Measurements from ENCODE around the gene THEMIS. TPM values are rescaled to one million over a fixed set of nuclear protein-coding genes. Genes with fewer than 3 reads are reported as not detected.

The THEMIS gene
- total RNA-seq, 4 donors from 2014 or later = 1.6 TPM; not detected in 3

GRCh38 chr6:127924031-127924430 lies 23.2 kb upstream of the THEMIS start:
- H3K9me3 ChIP-seq = peaks cover 4% of the 10 kb centered on the region
- no peak for TF ChIP-seq EP300 (IDR thresholded peaks at IDR 0.05)
- TF ChIP-seq POLR2A (IDR thresholded peaks at IDR 0.05) = no peak
- no peak for DNase-seq (ENCODE audit: low spot score in 2 of 2)

GRCh38 chr6:127923135-127923534 lies 22.3 kb upstream of the THEMIS start:
- 83% methylated on average over 2 of the region's 2 CpGs for WGBS
- no peak for DNase-seq (ENCODE audit: low spot score in 2 of 2)
- TF ChIP-seq CTCF (IDR thresholded peaks at IDR 0.05) (no peak), EP300 (IDR thresholded peaks at IDR 0.05) (no peak), POLR2AphosphoS5 (IDR thresholded peaks at IDR 0.05) (no peak), POLR2A (IDR thresholded peaks at IDR 0.05) (no peak)
- no peaks in the 10 kb centered on the region for H3K4me1 ChIP-seq
- H3K36me3 ChIP-seq = no peaks in the 10 kb centered on the region
- H3K4me3 ChIP-seq = no peak overlapping the region
- no peak overlapping the region for H3K27ac ChIP-seq
- H3K9me3 ChIP-seq = peaks cover 4% of the 10 kb centered on the region
- no peaks in the 10 kb centered on the region for H3K27me3 ChIP-seq

More at GRCh38 chr6:127924031-127924430, 23.2 kb upstream of the THEMIS start:
- no peaks in the 10 kb centered on the region for H3K27me3 ChIP-seq
- no peak overlapping the region for H3K4me3 ChIP-seq
- H3K4me1 ChIP-seq = no peaks in the 10 kb centered on the region
- no peak overlapping the region for H3K27ac ChIP-seq
- H3K36me3 ChIP-seq = no peaks in the 10 kb centered on the region

- no peak overlapping the region for H3K4me3 ChIP-seq
- H3K9me3 ChIP-seq = peaks cover 4% of the 10 kb centered on the region
- WGBS = 95% methylated on average over 6 of the region's 6 CpGs
- no peaks in the 10 kb centered on the region for H3K27me3 ChIP-seq
- TF ChIP-seq CTCF (IDR thresholded peaks at IDR 0.05) = no peak
- no peak for TF ChIP-seq POLR2A (IDR thresholded peaks at IDR 0.05)
- TF ChIP-seq EP300 (IDR thresholded peaks at IDR 0.05) = no peak
- no peak for TF ChIP-seq POLR2AphosphoS5 (IDR thresholded peaks at IDR 0.05)
- H3K27ac ChIP-seq = no peak overlapping the region
- DNase-seq (ENCODE audit: low spot score in 2 of 2) = no peak
- H3K4me1 ChIP-seq = no peaks in the 10 kb centered on the region
- no peaks in the 10 kb centered on the region for H3K36me3 ChIP-seq
Measured at GRCh38 chr6:127921982-127922381, 21.1 kb upstream of the THEMIS start.

GRCh38 chr6:127920804-127921203 lies 19.9 kb upstream of the THEMIS start:
- TF ChIP-seq EP300 (IDR thresholded peaks at IDR 0.05) (no peak), CTCF (IDR thresholded peaks at IDR 0.05) (no peak), POLR2AphosphoS5 (IDR thresholded peaks at IDR 0.05) (no peak), POLR2A (IDR thresholded peaks at IDR 0.05) (no peak)
- no peak for DNase-seq (ENCODE audit: low spot score in 2 of 2)
- no peak overlapping the region for H3K27ac ChIP-seq
- no peaks in the 10 kb centered on the region for H3K27me3 ChIP-seq
- 85% methylated on average over 3 of the region's 3 CpGs for WGBS
- no peak overlapping the region for H3K4me3 ChIP-seq
- no peaks in the 10 kb centered on the region for H3K9me3 ChIP-seq
- H3K36me3 ChIP-seq = no peaks in the 10 kb centered on the region
- no peaks in the 10 kb centered on the region for H3K4me1 ChIP-seq

GRCh38 chr6:127918506-127919427 lies 17.9 kb upstream of the THEMIS start:
- 72% methylated on average over 3 of the region's 3 CpGs for WGBS
- H3K36me3 ChIP-seq = no peaks in the 10 kb centered on the region
- H3K27ac ChIP-seq = no peak overlapping the region
- H3K4me3 ChIP-seq = no peak overlapping the region
- H3K9me3 ChIP-seq = no peaks in the 10 kb centered on the region
- no peak for DNase-seq (ENCODE audit: low spot score in 2 of 2)
- H3K4me1 ChIP-seq = no peaks in the 10 kb centered on the region
- no peaks in the 10 kb centered on the region for H3K27me3 ChIP-seq
- no peak for TF ChIP-seq POLR2A (IDR thresholded peaks at IDR 0.05)
- no peak for TF ChIP-seq CTCF (IDR thresholded peaks at IDR 0.05)
- no peak for TF ChIP-seq POLR2AphosphoS5 (IDR thresholded peaks at IDR 0.05)
- TF ChIP-seq EP300 (IDR thresholded peaks at IDR 0.05) = no peak

All from suprapubic skin (tissue), 4 donors.